SK-N-SH treated with all-trans-retinoic acid at 6 μM for 48 hours (cell line): ENCODE results near the gene BCL2A1.

Source experiments
- CREB5 ChIP-seq: fragments of 250-450 bp; sonication (Bioruptor Pico); IDR thresholded peaks from 2 replicates; pipeline ENCODE4 v1.5.1; 2020; ENCODE audit warnings: low read depth, mild to moderate bottlenecking, moderate library complexity
- CSDC2 ChIP-seq: fragments of 250-450 bp; sonication (Bioruptor Pico); IDR thresholded peaks from 2 replicates; pipeline ENCODE4 v1.5.0; 2020; ENCODE audit warnings: mild to moderate bottlenecking, moderate library complexity
- ESRRG ChIP-seq: fragments of 250-450 bp; sonication (Bioruptor Pico); IDR thresholded peaks from 2 replicates; pipeline ENCODE4 v1.6.1; 2021; ENCODE audit warnings: mild to moderate bottlenecking
- GLIS3 ChIP-seq: fragments of 250-450 bp; sonication (Bioruptor Pico); IDR thresholded peaks from 2 replicates; pipeline ENCODE4 v1.5.0; 2020; ENCODE audit warnings: mild to moderate bottlenecking, moderate library complexity
- TSHZ2 ChIP-seq: fragments of 250-450 bp; sonication (Bioruptor Pico); IDR thresholded peaks from 2 replicates; pipeline ENCODE4 v1.5.0; 2020; ENCODE audit warnings: mild to moderate bottlenecking, moderate library complexity

- TF ChIP-seq CSDC2 (no peak), ESRRG (CRISPR knock-in tag) (no peak), CREB5 (CRISPR knock-in tag) (no peak), TSHZ2 (no peak), GLIS3 (CRISPR knock-in tag) (no peak)
Measured at GRCh38 chr15:79952329-79952728, 18.7 kb downstream of the BCL2A1 start.
